HL-60/S4 treated with phorbol 12-myristate 13-acetate at 8.2 ng/mL for 4 days and 3 days (cell line): ENCODE results near the gene ZNF346.

Experiments
- in situ Hi-C: fragments of 300-500 bp; cut with MboI; formaldehyde crosslinking; loops from 2 replicates; pipeline ENCODE4 v1.15.0; 2022; ENCODE audit warnings: low sequenced_read_pairs

ZNF346 gene

DNA sequence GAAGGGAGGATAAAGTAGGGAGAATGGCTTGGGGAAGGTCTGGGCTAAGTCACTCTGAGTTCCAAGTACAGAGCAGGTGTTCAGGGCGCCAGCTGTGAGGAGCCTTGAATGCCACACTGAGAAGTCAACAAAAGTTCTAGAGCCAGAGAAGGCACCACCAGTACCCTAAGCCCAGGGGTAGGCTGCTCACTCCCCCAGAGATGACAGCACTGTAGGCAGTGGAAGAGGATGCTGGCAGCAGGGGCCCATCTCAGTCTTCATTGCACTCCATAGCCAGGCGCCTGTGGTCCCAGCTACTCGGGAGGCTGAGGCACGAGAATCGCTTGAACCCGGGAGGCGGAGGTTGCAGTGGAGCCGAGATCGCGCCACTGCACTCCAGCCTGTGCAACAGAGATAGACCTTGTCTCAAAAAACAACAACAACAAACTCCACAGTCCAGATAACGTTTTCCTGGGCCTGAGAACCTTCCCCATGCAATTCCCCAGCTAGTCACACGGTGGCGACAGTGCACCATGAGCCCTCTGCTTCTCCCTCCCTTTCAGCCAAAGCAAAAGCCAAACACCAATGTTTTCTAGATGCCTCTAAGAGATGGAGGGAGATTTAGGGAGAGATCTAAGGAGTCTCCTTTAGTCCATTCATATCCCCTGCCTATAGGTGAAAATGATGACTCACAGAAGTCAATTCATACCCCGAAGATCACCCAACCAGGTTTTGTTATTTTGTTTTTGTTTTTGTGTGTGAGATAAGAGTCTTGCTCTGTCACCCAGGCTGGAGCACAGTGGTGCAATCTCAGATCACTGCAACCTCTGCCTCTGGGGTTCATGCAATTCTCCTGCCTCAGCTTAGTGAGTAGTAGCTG is 91.3 kb downstream of the ZNF346 start:
- in situ Hi-C loops = loop anchor here (25.0 kb wide), 1 partner anchor 451 kb away; no protein-coding TSS in a partner anchor

DNA sequence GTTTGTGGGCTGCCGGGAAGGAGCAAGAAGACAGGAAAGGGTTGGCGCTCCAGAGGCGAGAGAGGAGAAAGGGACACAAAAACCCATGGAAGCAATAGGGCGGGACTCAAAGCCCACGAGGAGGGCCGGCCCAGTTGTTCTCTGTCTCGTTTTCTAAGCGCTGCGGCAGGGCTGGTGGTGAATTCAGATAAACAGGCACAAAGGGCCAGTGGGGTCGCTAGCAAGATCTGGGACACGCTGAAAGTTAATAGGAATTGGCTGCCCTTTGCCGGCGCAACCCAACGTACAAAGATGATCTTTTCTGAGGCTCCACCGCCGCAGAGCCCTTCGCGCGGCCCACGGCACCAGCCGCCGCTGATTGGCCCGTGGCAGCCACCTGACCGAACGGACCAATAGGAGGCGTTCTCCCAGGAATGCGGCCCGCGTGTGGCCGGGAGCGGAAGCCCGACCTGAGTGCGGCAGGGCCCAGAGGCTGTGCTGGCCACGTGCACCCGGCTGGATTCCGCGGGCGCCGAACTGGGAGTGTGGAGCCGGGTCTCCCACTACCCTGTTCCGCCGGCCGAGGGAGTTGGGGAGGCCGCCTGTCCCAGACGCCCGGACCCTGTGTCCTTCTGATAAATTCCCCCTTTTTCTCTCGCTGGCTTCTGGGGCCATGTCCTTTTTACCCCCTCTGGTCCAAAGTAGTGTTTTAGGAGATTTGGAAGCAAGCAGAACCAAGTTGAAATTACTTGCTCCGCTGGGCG is 94.3 kb downstream of the ZNF346 start:
- in situ Hi-C loops = loop anchor here (25.0 kb wide), 1 partner anchor 455 kb away; no protein-coding TSS in a partner anchor

- in situ Hi-C loops = loop anchor here (25.0 kb wide), 1 partner anchor 455 kb away; no protein-coding TSS in a partner anchor
Observed at GRCh38 chr5:177117441-177118045, 95.0 kb downstream of the ZNF346 start.

DNA sequence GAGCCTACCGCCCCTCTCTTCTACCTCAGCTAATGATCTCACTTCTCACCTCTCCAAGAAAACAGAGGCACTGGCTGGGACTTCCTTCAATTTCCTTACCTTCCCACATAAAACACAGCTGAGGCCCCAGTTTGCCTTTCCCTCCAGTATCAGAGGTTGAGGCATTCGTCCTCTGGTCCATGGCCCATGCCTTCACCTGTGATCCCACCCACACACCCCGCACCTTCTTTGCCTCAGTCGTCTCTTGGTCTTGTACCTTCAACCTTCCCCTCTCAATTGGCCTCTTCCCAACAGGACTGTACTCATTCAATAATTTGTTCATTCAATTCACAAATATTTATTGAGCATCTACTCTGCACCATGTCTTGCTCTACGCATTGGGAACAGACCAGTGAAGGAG is 100.1 kb downstream of the ZNF346 start:
- in situ Hi-C loops = loop anchor here (25.0 kb wide), 1 partner anchor 460 kb away; no protein-coding TSS in a partner anchor

DNA sequence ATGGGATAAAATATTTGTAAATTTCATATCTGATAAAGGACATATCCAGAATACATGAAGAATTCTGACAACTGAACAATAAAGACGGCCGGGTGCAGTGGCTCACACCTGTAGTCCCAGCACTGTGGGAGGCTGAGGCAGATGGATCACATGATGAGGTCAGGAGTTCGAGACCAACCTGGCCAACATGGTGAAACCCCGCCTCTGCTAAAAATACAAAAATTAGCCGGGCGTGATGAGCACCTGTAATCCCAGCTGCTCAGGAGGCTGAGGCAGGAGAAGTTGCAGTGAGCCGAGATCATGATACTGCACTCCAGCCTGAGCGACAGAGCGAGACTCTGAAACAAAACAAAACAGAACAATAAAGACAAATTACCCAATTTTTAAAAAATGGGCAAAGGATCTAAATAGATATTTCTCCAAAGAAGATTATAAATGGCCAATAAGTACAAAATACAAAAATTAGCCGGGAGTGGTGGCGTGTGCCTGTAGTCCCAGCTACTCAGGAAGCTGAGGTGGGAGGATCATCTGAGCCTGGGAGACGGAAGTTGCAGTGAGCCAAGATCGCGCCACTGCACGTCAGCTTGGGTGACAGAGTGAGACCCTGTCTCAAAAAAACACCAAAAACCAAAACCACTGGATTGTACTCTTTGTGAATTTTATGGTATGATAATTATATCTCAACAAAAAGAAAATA is 101.4 kb downstream of the ZNF346 start:
- in situ Hi-C loops = loop anchor here (25.0 kb wide), 1 partner anchor 462 kb away; no protein-coding TSS in a partner anchor

DNA sequence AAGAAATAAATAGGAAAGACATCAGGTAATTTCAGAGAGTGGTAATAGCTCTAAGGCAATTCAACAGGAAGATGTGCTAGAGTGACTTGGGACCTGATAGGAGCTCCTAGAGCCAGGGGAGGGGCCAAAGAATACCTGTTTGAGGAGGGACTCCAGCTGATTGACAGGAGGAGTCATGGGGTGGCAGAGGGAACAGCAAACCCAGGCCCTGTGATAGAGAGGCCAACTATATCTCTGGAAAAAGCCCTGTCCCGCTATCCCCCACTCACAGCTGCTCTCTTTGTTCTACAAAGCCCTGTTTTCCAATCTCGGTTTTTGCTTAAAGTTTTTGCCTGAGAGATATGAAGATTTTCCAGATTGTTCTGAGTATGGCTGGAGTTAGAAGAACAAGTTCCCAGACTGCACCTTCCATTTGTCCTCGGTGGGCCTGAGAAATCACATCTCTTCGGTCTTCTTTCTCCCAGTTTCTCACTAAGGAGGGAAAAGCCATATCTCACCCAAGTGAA is 102.0 kb downstream of the ZNF346 start:
- in situ Hi-C loops = loop anchor here (25.0 kb wide), 1 partner anchor 462 kb away; no protein-coding TSS in a partner anchor

- in situ Hi-C loops = no loop called here
Observed at GRCh38 chr5:177126771-177127170, 104.3 kb downstream of the ZNF346 start.

DNA sequence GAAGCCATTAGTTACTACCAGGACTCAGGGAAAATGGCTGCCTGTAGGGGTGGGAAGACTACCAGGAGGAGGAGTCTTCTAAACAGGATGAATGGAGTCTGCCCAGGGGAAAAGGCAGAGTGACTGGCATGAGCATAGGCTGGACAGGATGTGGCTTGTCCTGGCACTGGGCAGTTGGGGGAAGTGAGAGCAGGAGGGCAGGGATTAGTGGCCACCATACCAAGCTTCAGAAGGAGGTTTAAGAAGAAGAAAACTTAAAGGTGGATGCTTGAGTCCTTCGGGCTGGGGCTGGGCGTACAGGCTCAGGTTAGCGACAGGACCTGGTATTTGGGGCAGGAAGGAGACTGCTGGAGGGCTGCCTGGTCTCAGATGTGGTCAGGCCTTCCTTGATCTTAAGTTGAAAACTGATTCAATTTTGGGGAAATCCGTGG is 106.1 kb downstream of the ZNF346 start:
- in situ Hi-C loops = no loop called here

DNA sequence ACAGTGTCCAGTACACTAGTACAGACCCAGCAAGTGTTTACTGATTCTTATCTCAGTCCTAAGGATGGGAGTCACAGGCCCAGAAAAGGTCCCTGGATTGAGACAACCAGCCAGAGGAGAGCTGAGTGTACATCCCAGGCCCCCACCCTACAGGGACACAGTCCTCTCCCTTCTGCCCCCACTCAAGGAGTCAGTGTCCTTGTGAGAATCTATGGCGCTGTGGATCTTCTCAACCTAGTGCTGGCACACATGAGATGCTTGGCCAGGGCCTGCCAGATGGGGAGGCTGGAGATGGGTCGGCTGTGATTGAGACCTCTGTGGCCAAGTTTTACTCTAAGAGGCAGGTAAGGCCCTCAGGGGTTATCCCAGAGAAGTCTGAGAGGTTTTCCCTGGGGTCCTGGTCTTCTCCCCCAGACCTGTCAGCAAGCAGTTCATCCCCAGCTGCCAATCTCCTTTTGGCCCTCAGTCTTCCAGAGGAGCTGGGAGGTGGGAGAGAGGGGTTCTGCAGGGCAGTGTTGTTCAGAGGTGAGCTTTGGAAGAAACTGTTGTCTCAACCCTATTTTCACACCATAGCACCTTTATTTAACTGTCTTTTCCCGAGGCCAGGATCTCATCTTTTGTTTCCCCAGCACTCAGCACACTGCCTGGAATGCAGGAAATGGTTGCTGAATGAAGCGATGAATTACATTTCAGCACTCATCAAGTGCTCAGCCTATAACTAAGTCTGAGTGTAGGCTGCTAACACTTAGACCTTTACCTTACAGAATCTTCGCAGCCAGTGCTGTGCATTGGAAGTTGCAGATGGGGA is 107.9 kb downstream of the ZNF346 start:
- in situ Hi-C loops = no loop called here
